SJSA1 (cell line): ENCODE results near the gene STUB1. TPM values are rescaled to one million over a fixed set of nuclear protein-coding genes. Genes with fewer than 3 reads are reported as not detected.

Source experiments
- DNase-seq, 2 experiments: peaks; one replicate each; pipeline ENCODE4 v3.0.0-alpha.2; 2015 to 2020; ENCODE audit warnings: low spot score in 2 of 2, low read depth in 1 of 2
- H3K27ac ChIP-seq: fragments of 250-450 bp; sonication (Bioruptor Pico); 2 replicates; pipeline ENCODE4 v1.5.1; 2020; ENCODE audit warnings: mild to moderate bottlenecking, moderate library complexity
- H3K27me3 ChIP-seq: fragments of 250-450 bp; sonication (Bioruptor Pico); replicated peaks from 2 replicates; pipeline ENCODE4 v1.5.1; 2020; ENCODE audit warnings: mild to moderate bottlenecking, moderate library complexity
- H3K36me3 ChIP-seq: fragments of 250-450 bp; sonication (Bioruptor Pico); 2 replicates; pipeline ENCODE4 v1.5.1; 2020; ENCODE audit warnings: mild to moderate bottlenecking
- H3K4me1 ChIP-seq: fragments of 250-450 bp; sonication (Bioruptor Pico); replicated peaks from 2 replicates; pipeline ENCODE4 v1.6.1; 2021; ENCODE audit warnings: mild to moderate bottlenecking
- H3K4me3 ChIP-seq: fragments of 250-450 bp; sonication (Bioruptor Pico); 2 replicates; pipeline ENCODE4 v1.5.1; 2020; ENCODE audit warnings: mild to moderate bottlenecking
- H3K9me3 ChIP-seq: fragments of 250-450 bp; sonication (Bioruptor Pico); replicated peaks from 2 replicates; pipeline ENCODE4 v1.5.1; 2020; ENCODE audit warnings: mild to moderate bottlenecking
- total RNA-seq: library from RNA; depleted of rRNA; stranded (reverse); fragments of >200 nt; shearing (Covaris generic); gene quantifications from 2 replicates; pipeline ENCODE4 v1.2.3, GENCODE V29; 2014

The STUB1 gene
- total RNA-seq, 1 experiment from 2014 or later, result 150 TPM

- Histone ChIP-seq H3K4me3 (no peak within 1 kb of the TSS), H3K4me1 (peaks cover 14% of the 10 kb centered on the region), H3K27ac (no peak within 1 kb of the TSS), H3K9me3 (peaks cover 3% of the 10 kb centered on the region), H3K36me3 (peaks cover 44% of the 10 kb centered on the region), H3K27me3 (no peaks in the 10 kb centered on the region)
- no peak for DNase-seq
Observed at GRCh38 chr16:674968-675883, 5.0 kb upstream of the STUB1 start, which contains the start of gene RHBDL1. Gene RHBDL1 (plus strand): TSS chr16:675671. CDS start chr16:675791, 120 bp downstream.

GRCh38 chr16:675884-676564, 4.2 kb upstream of the STUB1 start:
- peaks cover 19% of the 10 kb centered on the region for H3K4me1 ChIP-seq
- H3K9me3 ChIP-seq, result peaks cover 5% of the 10 kb centered on the region
- no peak overlapping the region for H3K27ac ChIP-seq
- H3K4me3 ChIP-seq, result no peak overlapping the region
- DNase-seq, result no peak
- H3K27me3 ChIP-seq, result no peaks in the 10 kb centered on the region
- peaks cover 43% of the 10 kb centered on the region for H3K36me3 ChIP-seq

GRCh38 chr16:676565-676902, 3.7 kb upstream of the STUB1 start:
- H3K27me3 ChIP-seq, result no peaks in the 10 kb centered on the region
- H3K36me3 ChIP-seq, result peaks cover 43% of the 10 kb centered on the region
- H3K4me1 ChIP-seq, result peaks cover 24% of the 10 kb centered on the region
- no peak overlapping the region for H3K27ac ChIP-seq
- DNase-seq, result no peak
- H3K4me3 ChIP-seq, result no peak overlapping the region
- H3K9me3 ChIP-seq, result peaks cover 5% of the 10 kb centered on the region

- no peak for DNase-seq
- Histone ChIP-seq H3K27me3 (no peaks in the 10 kb centered on the region), H3K4me3 (no peak overlapping the region), H3K27ac (no peak overlapping the region), H3K4me1 (peaks cover 27% of the 10 kb centered on the region), H3K36me3 (peaks cover 43% of the 10 kb centered on the region), H3K9me3 (peaks cover 5% of the 10 kb centered on the region)
Observed at GRCh38 chr16:676913-677312, 3.3 kb upstream of the STUB1 start.

- Histone ChIP-seq H3K36me3 (peaks cover 43% of the 10 kb centered on the region), H3K27ac (no peak overlapping the region), H3K4me1 (peaks cover 31% of the 10 kb centered on the region), H3K4me3 (no peak overlapping the region), H3K27me3 (no peaks in the 10 kb centered on the region), H3K9me3 (peaks cover 5% of the 10 kb centered on the region)
- no peak for DNase-seq
Observed at GRCh38 chr16:677316-678190, 2.7 kb upstream of the STUB1 start.

- DNase-seq, result no peak
- no peak overlapping the region for H3K27ac ChIP-seq
- H3K36me3 ChIP-seq, result peaks cover 43% of the 10 kb centered on the region
- no peaks in the 10 kb centered on the region for H3K27me3 ChIP-seq
- no peak overlapping the region for H3K4me3 ChIP-seq
- H3K9me3 ChIP-seq, result peaks cover 5% of the 10 kb centered on the region
- peaks cover 33% of the 10 kb centered on the region for H3K4me1 ChIP-seq
Observed at GRCh38 chr16:678209-678857, 1.9 kb upstream of the STUB1 start.

GRCh38 chr16:678858-679813, 1.1 kb upstream of the STUB1 start:
- H3K27ac ChIP-seq, result no peak overlapping the region
- H3K36me3 ChIP-seq, result peaks cover 43% of the 10 kb centered on the region
- H3K27me3 ChIP-seq, result no peaks in the 10 kb centered on the region
- H3K4me3 ChIP-seq, result peak overlapping the region; percentile 37
- peaks cover 5% of the 10 kb centered on the region for H3K9me3 ChIP-seq
- peaks cover 41% of the 10 kb centered on the region for H3K4me1 ChIP-seq
- DNase-seq, result peak; percentile 70 to 79

- Histone ChIP-seq H3K4me1 (peaks cover 43% of the 10 kb centered on the region), H3K36me3 (peaks cover 53% of the 10 kb centered on the region), H3K9me3 (peaks cover 5% of the 10 kb centered on the region), H3K4me3 (peak overlapping the region; percentile 99), H3K27ac (peak overlapping the region; percentile 70), H3K27me3 (no peaks in the 10 kb centered on the region)
- DNase-seq, result no peak
Observed at GRCh38 chr16:680625-680945, 375 bp downstream of the STUB1 start.

GRCh38 chr16:680967-681745, 946 bp downstream of the STUB1 start:
- H3K9me3 ChIP-seq, result peaks cover 5% of the 10 kb centered on the region
- H3K36me3 ChIP-seq, result peaks cover 58% of the 10 kb centered on the region
- H3K27ac ChIP-seq, result no peak overlapping the region
- peaks cover 43% of the 10 kb centered on the region for H3K4me1 ChIP-seq
- no peaks in the 10 kb centered on the region for H3K27me3 ChIP-seq
- peak; percentile 53 to 69 for DNase-seq
- H3K4me3 ChIP-seq, result peak overlapping the region; percentile 99

- Histone ChIP-seq H3K27ac (no peak overlapping the region), H3K4me3 (no peak overlapping the region)
Observed at GRCh38 chr16:681746-682427, 1.7 kb downstream of the STUB1 start.

GRCh38 chr16:682493-683395, 2.5 kb downstream of the STUB1 start:
- H3K27ac ChIP-seq, result no peak overlapping the region
- H3K9me3 ChIP-seq, result peaks cover 5% of the 10 kb centered on the region
- DNase-seq, result no peak
- peaks cover 43% of the 10 kb centered on the region for H3K4me1 ChIP-seq
- H3K4me3 ChIP-seq, result no peak overlapping the region
- no peaks in the 10 kb centered on the region for H3K27me3 ChIP-seq
- H3K36me3 ChIP-seq, result peaks cover 74% of the 10 kb centered on the region

More at GRCh38 chr16:681746-682427, 1.7 kb downstream of the STUB1 start:
- H3K4me1 ChIP-seq, result peaks cover 43% of the 10 kb centered on the region
- H3K9me3 ChIP-seq, result peaks cover 5% of the 10 kb centered on the region
- H3K36me3 ChIP-seq, result peaks cover 66% of the 10 kb centered on the region
- DNase-seq, result no peak
- H3K27me3 ChIP-seq, result no peaks in the 10 kb centered on the region
